GM21423 (cell line): ENCODE data around the gene KMT2A.
A peak's percentile ranks its signal among the peaks of the same experiment; 100 is the strongest.
"Not testable (repeated sequence)": the region's sequence is repeated elsewhere in the genome, so short reads cannot be mapped to it uniquely, and the experiment has no call there.

ENCODE experiments used
- ATAC-seq: cut with Tn5 transposase; IDR thresholded peaks from one replicate; pipeline ENCODE4 v1.9.1; 2021; ENCODE audit warnings: mild to moderate bottlenecking, moderate library complexity; ENCODE audit not compliant: unreplicated experiment

Gene KMT2A

GRCh38 chr11:118531597-118532084, 95.3 kb downstream of the KMT2A start:
- ATAC-seq: no peak

- no peak for ATAC-seq
These were observed 95.8 kb downstream of the KMT2A start for GRCh38 chr11:118532091-118532490.

- no peak for ATAC-seq
These were observed 96.8 kb downstream of the KMT2A start for GRCh38 chr11:118532852-118533768.

GRCh38 chr11:118533769-118534729, 97.8 kb downstream of the KMT2A start:
- no peak for ATAC-seq

GRCh38 chr11:118535261-118535660, 99.0 kb downstream of the KMT2A start:
- no peak for ATAC-seq

GRCh38 chr11:118536726-118537125, 100.4 kb downstream of the KMT2A start:
- no peak for ATAC-seq

GRCh38 chr11:118537409-118537980, 101.2 kb downstream of the KMT2A start:
- no peak for ATAC-seq

DNA sequence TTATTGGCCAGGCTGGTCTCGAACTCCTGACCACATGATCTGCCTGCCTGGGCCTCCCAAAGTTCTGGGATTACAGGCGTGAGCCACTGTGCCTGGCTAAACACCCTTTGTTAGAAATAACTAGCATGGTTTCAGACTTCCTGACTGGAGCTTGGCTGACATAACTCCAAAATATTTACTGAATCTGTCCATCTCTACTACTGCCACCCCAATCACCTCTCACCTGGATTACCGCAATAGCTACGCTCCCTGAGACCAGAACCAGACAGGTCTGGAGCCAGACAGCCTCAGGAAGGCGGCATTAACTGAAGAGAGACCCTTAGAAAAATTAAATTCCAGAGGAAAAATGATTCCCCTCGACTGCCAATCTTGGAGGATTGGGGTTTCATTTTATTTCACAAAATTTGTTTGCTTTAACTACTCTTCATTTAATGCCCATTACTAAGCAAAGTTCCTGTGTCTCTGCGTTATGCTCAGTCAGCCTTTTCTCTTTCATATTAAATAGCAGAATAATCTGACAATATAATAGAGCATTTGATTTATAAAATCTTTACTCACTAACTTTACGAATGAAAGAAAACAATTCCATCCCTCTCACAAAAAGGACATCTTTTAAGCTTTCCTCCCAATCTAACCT, 107.8 kb downstream of the KMT2A start:
- no peak for ATAC-seq

- no peak for ATAC-seq
These were observed 108.3 kb downstream of the KMT2A start for GRCh38 chr11:118544647-118545010.

DNA sequence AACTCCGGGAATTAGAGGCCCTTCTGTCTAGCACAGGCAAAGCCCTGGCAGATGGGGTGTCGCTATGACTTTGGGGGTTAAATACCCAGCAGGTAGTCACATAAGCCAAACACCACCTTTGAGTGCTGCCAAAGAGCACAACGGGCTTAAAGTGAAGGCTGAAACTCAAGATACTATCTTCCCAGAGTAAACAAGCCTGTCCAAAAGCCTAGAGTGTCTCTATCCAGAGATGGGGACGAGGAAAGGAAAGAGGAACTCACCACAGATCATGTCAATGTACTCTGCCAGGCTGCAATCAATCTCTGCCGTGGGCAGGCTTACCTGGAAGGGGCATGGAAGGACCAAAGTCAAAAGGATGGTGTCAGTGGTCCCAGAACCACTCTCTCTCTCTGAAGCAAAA, 109.2 kb downstream of the KMT2A start:
- ATAC-seq: no peak

GRCh38 chr11:118547132-118547531, 110.8 kb downstream of the KMT2A start:
- ATAC-seq: no peak

- ATAC-seq: no peak
These were observed 116.0 kb downstream of the KMT2A start for GRCh38 chr11:118552341-118552740.

- ATAC-seq: no peak
These were observed 124.5 kb downstream of the KMT2A start for GRCh38 chr11:118560806-118561205.

GRCh38 chr11:118565051-118565450, 128.8 kb downstream of the KMT2A start:
- no peak for ATAC-seq

GRCh38 chr11:118569670-118570069, 133.4 kb downstream of the KMT2A start:
- no peak for ATAC-seq

DNA sequence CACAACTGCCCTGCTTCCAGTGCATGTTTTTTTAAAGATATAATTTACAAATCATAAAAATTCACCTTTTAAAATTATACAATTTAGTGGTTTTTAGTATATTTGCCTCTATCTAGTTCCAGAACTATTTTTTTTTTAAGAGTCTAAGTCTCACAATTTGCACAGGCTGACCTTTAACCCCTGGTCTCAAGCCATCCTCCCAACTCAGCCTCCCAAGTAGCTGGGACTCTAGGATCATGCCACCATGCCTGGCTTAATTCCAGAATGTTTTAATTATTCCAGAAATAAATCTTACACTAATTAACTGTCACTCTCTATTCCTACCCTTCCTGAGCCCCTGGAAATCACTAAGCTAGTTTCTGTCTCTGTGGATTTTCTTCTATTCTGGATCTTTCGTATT, 134.5 kb downstream of the KMT2A start:
- ATAC-seq: no peak

- not testable (repeated sequence) for ATAC-seq
These were observed 135.4 kb downstream of the KMT2A start for GRCh38 chr11:118571701-118572060.

- peak; percentile 77 for ATAC-seq
These were observed 136.0 kb downstream of the KMT2A start, which contains the start of gene ARCN1 for GRCh38 chr11:118572061-118572980. TSS of gene ARCN1 (plus strand) at chr11:118572409. CDS start at chr11:118572548, 139 bp downstream.

DNA sequence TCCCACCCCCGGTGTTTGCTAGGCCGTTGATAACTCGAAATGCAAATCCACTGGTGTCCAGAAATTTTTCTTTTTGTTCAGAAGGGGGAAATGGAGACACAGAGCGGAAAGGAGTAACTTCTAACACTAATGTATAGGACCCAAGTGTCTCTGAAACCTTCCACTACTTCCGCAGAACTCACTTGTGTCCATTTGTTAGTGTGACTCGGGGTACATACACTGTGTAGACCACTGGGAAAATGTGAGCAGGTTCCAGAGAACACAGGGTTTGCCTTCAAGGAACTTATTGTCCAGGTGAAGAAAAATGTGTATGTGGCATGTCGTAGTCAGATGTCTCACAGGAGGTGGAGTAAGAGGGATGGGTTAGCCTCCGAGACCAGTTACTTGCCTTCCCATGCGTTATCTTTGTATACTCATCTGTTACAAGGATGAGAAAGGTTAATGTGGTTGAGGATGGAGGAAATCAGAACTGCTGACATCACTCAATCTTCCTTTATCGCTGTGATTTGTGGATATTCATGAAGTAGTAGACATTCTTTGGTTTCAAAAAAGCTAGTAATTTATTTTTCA, 136.8 kb downstream of the KMT2A start:
- ATAC-seq: peak; percentile 28
